IPS-NIHi7 (cell line): Measurements from ENCODE around the gene AZIN2.
A peak's percentile ranks its signal among the peaks of the same experiment; 100 is the strongest.
"Not testable (repeated sequence)": the region's sequence is repeated elsewhere in the genome, so short reads cannot be mapped to it uniquely, and the experiment has no call there.

Source experiments
- DNase-seq: peaks from one replicate; pipeline ENCODE4 v3.0.0; 2012; ENCODE audit warnings: mixed read lengths; ENCODE audit errors: extremely low spot score

AZIN2 gene

DNA sequence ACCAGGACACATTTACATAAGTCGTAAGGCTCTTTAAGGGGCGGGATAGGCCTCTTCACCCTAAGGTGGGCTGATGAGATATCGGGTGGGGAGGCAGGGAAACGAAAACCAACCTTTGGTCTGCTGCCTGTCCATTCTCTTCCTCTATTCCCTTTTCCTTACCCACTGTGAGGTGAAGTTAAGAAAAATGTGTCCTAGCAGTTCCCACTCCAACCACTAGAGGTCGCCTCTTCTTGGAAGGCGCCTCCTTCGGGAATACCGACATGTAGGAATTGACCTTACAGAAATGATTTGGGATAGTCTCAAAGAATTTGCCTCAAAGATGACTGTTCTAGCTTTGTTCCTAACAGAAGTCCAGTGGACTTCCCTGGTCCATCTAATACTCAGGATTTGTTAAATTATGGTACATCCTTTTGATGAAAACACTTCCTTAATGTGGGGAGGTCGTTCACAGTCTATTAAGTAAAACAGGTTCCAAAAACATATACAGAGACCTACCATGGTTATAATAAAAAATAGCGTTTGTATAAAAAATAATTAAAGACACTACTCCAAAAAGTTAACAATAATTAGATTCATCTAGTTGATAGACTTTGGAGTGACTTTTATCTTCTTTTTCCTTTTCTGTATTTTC, 14.1 kb downstream of the AZIN2 start:
- peak; percentile 71 for DNase-seq

DNA sequence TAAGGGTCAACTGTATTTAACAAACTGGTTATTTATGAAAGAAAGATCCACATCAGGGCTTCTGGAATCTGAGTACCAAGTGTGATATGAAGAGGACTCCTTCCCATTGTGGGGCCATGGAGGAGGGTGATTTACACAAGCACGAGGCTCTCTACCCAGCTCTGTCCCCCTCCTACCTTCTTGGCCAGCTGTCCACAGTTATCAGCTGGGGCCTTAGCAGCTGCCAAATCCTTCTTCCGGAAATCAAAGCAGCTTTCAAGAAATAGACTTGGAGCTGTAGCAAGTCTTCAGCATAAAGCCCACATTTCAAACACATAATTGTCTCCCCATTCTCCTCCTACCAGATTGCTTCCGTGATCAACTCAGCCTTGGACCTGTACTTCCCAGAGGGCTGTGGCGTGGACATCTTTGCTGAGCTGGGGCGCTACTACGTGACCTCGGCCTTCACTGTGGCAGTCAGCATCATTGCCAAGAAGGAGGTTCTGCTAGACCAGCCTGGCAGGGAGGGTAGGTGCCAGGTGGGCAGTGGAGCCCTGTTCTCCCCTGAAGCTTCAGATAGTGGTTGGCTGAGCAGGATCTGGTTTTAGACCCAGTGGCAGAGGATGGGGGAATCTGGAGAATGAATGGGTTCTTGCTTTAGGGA, 15.5 kb downstream of the AZIN2 start:
- DNase-seq: no peak

DNA sequence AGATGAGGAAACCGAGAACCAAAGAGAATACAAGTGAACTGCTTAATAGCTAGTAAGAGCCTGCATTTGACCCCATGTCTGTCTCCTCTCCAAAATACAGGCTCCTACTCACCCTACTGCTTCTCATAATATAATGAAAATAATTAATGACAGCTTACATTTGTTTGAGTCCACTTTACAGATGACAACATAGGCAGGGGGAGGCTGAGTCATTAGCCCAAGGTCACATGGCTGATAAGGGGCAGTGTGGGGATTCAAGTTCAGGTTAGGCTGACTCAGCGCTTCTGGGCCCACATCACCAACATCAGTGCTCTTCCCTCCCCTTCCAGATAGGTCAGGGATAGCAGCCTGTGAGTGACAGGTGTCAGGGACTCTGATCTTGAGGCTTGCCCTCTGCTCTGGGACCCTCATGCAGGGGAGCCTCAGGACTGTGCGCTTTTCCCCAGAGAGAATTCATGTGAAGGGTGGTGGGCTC, 16.2 kb downstream of the AZIN2 start:
- DNase-seq: no peak

DNA sequence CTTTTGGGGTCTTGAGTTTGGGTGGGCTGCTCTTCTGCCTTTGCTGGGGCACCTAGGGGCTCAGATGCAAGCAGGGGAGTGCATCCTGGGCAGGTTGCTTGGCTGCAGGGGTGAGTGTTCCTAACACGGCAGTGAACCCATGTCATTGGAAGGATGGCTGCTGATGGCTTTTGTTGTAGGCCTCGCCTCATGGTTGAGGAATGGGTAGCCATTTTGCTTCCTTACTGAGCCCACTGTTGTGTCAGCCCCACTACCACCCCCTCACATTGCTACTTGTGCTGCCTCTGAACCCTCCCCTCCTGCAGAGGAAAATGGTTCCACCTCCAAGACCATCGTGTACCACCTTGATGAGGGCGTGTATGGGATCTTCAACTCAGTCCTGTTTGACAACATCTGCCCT, 16.8 kb downstream of the AZIN2 start:
- no peak for DNase-seq

DNA sequence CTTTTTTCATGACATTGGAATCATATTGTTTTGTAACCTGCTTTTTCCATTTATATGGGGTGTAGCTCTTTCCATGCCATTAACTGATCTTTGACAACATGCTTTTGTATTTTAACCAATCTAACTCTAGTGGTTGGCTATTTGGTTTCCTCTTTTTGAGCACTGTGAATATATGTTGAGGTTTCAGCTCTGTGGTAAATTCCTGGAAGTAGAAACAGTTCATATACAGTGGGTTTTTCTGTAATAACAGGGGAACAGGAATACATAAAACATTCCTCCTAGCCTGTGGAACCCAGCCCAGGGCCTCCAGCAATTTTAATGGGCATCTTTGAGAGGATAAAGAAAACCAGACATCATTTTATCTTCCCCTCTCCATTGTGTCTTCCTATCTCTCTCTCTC, 17.4 kb downstream of the AZIN2 start:
- DNase-seq: no peak

DNA sequence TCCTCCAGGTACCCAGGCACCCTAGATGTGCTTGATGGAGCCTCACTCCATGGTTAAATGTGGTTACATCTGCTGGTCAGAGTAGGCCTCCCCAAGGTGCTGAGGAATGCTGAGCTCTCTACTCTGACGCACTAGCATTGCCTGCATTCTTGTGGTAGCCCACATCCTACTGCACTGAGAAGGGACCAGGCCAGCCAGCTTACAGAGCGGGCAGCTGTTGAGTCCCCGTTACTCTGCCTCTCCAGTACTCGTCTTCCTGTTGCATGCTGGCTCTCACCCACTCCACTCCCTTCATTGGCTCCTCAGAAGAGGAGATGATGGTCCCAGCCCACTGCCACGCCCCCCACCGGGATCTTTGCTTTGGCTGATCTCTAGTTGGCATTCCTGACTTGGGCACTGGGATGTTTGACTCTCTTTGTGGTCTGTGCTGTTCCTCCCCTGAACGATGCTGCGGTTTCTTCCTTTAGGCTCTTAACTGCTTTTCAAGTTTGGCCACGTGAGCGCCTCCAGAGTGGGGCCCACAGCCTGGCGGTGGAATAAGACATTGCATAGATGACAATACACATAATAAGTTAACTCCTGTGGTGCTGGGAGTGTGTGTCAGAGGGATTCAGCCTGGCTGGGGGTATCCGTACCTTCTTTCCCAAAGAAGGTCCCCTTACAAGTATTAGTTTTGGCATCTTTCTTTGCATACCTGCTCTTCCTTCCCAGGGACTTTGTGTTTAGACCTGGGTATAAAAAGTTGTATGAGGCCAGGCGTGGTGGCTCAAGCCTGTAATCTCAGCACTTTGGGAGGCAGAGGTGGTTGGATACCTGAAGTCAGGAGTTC, 18.6 kb downstream of the AZIN2 start:
- DNase-seq: no peak

DNA sequence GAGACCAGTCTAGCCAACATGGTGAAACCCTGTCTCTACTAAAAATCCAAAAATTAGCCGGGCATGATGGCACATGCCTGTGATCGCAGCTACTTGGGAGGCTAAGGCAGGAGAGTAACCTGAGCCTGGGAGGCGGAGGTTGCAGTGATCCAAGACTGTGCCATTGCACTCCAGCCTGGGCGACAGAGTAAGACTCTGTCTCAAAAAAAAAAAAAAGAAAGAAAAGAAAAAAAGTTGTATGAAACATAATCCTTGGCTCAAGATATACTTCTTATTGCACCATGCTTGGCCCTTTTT, 19.1 kb downstream of the AZIN2 start:
- DNase-seq: not testable (repeated sequence)

DNA sequence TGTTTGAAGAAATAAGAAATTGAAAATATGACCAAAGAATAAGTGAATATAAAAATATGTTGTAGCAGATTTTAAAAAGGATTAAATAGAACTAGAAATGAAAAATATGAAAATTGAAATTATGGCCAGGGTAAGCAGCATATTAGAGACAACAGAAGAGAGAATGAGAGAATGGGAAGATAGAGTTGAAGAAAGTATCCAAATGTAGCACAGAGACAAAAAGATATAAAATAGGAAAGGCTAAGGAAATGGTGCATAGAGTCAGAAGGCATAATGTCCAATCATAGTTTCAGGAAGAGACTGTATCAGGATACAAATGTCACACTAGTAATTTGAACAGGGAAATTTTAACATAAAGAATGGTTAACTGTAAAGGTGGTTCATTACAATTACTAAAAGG, 29.5 kb downstream of the AZIN2 start:
- DNase-seq: no peak

DNA sequence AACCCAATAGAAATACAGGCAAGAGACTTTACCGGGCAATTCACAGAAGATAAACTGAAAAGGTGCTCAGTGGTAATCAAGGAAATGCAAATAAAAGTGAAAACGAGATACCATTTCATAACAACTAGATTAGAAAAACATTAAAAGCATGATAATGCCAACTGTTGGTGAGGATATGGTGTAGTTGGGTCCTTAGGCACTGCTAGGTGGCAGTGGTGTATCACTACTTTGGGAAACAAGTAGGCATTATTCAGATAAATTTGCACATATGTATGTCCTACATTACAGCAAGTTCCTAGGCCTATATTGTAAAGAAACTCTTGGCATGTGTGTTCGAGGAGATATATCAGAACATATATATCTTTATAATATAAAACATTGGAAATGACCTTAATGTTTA, 31.0 kb downstream of the AZIN2 start:
- no peak for DNase-seq

DNA sequence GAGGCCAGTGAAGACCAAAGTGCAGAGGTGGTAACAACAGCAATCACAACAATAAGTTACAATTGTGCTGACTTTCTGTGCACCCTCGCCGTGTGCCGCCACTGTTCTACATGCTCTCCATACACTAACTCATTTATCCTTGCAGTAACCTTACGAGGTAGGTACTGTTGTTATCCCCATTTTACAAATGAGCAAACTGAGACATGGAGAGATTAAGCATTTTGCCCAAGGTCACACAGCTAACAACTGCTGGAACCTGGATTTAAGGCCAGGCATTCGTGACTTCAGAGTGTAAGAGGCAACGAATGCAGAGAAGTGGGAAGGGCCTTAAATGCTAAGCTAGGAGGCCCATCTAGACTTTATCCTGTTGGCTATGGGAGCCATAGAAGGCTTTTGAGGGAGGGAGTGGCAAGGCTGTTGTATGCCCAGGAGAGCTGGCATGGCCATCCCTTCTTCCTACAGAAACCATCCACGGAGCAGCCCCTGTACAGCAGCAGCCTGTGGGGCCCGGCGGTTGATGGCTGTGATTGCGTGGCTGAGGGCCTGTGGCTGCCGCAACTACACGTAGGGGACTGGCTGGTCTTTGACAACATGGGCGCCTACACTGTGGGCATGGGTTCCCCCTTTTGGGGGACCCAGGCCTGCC, 36.6 kb downstream of the AZIN2 start:
- DNase-seq: no peak

DNA sequence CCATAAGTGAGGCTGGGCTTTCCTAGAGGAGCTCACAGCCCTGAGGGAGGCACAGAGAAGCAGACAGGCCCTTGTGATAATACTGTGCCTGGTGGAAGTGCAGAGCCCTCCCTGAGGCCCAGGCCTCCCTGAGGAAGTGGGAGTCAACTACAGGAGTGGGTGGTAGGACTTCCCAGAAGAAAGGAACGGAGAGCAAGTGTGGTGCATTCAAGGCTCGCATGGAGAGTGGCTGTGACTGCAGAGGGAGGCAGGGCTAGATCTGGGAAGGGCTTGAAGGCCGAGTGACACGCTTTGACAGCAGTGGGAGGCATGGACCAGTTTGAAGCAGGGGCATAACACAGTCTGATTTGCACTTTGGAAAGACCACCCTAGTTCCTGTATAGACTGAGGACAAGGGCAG, 37.3 kb downstream of the AZIN2 start:
- no peak for DNase-seq

DNA sequence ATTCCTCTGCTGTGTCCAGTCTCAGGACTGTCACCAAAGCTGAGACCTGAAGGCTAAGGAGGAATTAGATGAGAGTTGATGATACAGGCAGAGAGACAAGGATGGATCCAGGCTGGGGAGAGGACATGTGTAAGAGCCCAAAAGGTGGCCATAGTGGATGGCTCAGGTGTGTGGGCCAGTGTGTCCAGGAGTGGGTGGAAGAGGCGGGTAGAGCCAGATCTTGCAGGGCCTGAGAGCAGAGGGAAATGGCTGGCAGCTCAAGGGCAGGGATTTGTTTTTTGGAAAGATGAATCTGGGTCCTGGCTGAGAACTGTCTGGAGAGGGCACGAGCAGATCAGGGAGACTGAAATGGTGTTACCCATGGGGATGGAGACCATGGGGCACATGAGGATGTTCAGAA, 38.1 kb downstream of the AZIN2 start:
- no peak for DNase-seq

DNA sequence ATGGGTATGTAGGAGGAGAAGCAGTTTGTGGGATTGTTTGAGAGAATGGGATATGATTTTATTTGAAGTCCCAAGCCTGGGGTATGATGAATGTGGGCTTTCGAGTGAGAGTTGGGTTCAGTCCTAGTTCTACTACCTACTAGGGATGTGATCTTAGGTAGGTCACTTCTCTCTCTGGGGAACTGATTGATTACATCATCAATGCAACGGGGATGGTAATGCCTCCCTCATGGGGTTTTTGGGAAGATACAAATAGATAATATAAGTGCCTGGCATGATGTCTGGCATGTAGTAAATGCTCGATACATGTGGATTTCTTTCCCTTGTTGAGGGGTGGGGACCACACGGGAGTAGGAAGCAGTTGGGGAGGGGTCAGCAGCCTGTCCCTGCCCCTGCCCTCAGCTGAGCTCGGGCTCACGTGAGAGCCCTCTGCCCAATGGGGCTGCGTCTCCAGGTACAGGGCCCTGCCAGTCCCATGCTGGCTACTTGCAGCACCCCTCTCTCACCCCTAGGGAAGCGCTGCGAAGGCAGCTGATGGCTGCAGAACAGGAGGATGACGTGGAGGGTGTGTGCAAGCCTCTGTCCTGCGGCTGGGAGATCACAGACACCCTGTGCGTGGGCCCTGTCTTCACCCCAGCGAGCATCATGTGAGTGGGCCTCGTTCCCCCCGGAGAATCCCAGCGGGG, 38.7 kb downstream of the AZIN2 start:
- peak; percentile 58 for DNase-seq

DNA sequence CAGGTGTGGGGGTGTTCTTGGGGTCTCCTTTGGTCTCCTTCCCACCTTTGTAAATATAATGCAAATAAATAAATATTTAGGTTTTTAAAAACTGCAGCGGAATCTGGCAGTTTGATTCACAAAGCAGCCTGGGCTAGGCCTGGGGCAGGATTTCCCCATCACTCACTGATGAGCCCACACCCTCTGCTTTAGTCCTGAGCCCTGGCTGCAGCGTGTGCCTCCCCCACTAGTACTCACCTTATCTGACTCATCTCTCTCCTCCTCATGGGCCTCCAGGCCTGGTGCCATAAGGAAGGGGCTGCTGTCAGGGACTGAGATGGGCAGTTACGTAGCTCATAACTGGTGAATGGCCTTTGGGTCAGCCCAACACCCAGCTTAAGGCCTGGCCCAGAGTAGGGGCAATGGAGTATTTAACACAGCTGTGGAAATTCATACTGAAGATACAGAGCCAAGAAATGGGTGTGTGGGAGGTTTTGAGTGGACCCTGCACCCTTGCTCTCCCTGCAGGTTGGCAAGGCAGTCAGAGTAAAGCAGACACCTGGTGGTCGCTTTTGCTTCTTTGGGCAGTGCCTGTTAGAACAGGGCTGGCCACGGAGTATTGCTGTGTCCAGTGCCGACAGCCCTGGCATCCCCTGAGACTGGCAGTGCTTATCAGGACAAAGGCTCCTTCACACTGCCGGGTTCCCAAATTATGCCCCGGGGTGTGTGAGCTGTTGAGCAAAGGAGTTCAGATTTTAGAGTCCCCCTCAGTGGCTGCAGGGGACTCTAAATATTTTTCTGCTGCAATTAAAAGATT, 39.7 kb downstream of the AZIN2 start:
- DNase-seq: no peak

DNA sequence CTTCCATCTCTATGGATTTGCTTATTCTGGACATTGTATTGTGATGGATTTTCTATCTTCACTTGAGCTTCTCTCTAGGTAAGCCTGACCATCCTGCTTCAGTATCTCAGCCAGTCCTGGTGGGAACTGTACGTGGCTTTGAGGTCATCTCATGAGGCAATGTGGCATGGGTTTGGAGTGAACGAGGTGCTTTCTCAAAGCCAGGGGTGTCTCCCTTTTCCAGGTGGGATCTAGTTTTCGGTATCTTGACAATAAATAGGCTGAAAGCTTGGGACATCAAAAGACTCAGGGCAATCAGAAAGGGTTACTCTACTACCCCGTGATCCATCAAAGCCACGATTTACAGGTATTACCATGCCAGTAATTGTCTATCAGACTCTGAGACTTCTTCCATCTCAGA, 40.8 kb downstream of the AZIN2 start:
- DNase-seq: no peak

DNA sequence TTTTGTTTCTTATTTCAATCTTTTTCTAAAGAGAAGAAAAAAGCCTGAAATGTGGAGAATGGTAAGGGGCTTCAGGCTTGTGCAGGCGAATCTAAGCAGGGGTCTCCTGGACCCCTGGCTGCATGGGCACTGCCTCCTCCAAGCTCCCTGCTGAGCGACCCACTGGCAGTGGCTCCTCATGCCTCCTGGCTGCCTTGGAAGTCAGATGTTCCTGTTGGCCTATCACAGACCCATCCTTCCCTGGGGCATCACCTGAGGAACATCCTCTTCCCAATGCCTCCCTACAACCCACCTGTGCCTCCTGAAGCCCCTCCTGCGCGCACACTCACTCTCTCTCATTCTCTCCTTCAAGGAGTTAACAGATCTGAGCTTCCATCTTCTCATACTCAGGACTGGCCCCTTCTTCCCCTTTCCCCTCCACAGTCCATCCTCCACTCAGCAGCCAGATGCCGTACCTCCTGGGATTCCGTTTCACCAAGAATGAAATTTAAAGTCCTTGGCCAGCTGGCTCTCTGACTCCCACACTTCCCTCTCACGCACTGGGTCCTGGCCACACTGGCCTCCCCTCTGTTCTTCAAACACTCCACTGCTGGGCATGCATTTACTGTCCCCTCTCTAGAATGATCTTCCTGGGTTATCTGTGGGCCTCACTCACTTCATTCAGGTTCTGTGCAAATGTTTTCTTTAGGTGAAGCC, 41.7 kb downstream of the AZIN2 start:
- DNase-seq: no peak

DNA sequence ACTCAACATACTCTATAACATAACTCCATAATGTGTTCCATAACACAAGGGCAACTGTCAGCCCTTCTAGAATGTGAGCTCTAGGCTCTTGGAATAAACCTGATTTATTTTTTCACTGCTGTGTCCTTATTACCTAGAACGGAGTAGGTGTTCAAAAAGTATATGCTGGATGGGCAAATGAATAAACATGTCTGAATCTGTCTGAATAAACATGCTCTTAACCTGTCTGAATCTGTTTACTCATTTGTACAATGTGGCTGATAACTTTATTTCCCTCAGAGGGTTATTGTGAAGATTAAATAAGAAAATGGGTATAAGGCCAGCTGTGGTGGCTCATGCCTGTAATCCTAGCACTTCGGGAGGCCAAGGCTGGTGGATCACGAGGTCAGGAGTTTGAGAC, 42.3 kb downstream of the AZIN2 start:
- DNase-seq: no peak

DNA sequence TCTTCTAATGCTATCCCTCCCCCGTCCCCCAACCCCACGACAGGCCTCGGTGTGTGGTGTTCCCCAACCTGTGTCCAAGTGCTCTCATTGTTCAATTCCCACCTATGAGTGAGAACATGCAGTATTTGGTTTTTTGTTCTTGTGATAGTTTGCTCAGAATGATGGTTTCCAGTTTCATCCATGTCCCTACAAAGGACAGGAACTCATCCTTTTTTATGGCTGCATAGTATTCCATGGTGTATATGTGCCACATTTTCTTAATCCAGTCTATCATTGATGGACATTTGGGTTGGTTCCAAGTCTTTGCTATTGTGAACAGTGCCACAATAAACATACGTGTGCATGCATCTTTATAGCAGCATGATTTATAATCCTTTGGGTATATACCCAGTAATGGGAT, 43.7 kb downstream of the AZIN2 start:
- DNase-seq: not testable (repeated sequence)

DNA sequence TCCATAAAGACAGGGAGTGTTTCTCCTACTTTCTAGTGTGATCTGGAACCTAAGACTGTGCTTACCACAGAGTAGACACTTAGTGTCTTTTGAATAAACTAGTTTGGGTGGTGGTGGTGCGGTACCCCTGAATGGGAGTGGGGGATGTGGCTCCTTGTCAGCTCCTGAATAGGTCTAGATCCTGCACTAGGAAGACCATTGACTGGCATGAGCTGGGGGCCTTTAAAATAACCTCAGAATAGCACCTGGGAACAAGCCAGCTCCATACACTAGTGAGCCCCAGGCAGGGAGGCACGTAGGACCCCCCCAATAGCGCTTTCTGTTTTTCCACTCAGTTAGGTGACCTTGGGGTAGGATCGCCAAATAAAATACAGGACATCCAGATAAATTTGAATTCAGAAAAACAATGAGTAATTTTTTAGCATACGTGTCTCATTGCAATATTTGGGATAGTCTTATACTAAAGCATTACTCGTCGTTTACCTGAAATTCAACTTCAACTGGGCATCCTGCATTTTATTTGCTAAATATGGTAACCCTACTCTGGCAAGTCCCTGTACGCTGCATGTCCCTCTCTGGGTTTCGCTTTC, 45.6 kb downstream of the AZIN2 start:
- no peak for DNase-seq
